K562 (cell line): ENCODE data around the gene NT5C1B. TPM values are rescaled to one million over a fixed set of nuclear protein-coding genes. Genes with fewer than 3 reads are reported as not detected.

Experiments used
- CCAR2 ChIP-seq: fragments of 200-400 bp; formaldehyde crosslinking; IDR thresholded peaks from 2 replicates; pipeline ENCODE4 v1.6.1; 2017; ENCODE audit warnings: mild to moderate bottlenecking, low read depth, low read length
- CHD2 ChIP-seq: IDR thresholded peaks from 2 replicates; pipeline ENCODE4 v1.6.1; 2011; ENCODE audit warnings: low read depth, low read length
- GATAD2B ChIP-seq: fragments of 450-650 bp; IDR thresholded peaks from 2 replicates; pipeline ENCODE4 v1.6.1; 2017; ENCODE audit warnings: mild to moderate bottlenecking, borderline replicate concordance
- HIVEP1 ChIP-seq: fragments of 250-450 bp; sonication (Bioruptor Pico); IDR thresholded peaks from 2 replicates; pipeline ENCODE4 v1.4.0; 2020; ENCODE audit warnings: mild to moderate bottlenecking
- HMG20B ChIP-seq: fragments of 250-450 bp; sonication (Bioruptor Pico); IDR thresholded peaks from 2 replicates; pipeline ENCODE4 v1.5.0; 2021; ENCODE audit warnings: mild to moderate bottlenecking
- PHB2 ChIP-seq: fragments of 450-650 bp; IDR thresholded peaks from 2 replicates; pipeline ENCODE4 v1.6.1; 2017; ENCODE audit warnings: low read depth
- TCF3 ChIP-seq: sonication (generic); formaldehyde crosslinking; IDR thresholded peaks from 2 replicates; pipeline ENCODE4 v1.4.0; 2020; ENCODE audit warnings: mild to moderate bottlenecking, missing genetic modification reagents
- ZC3H8 ChIP-seq: fragments of 450-650 bp; IDR thresholded peaks from 2 replicates; pipeline ENCODE4 v1.6.1; 2017
- ZNF165 ChIP-seq: fragments of 250-450 bp; sonication (Bioruptor Pico); IDR thresholded peaks from 2 replicates; pipeline ENCODE4 v1.4.0; 2020; ENCODE audit warnings: borderline replicate concordance
- ZNF586 ChIP-seq: fragments of 450-650 bp; formaldehyde crosslinking; conservative IDR thresholded peaks from 2 replicates; pipeline ENCODE4 v1.4.0; 2020; ENCODE audit warnings: mild to moderate bottlenecking, moderate library complexity
- polyA plus RNA-seq, 8 experiments: library from polyadenylated mRNA; depleted of rRNA in 4 of 8; stranded (reverse) in 5 of 8; unstranded in 3 of 8; fragments of >200 nt; fragmentation: Nextera tagmentation in 2 of 8; fragmentation: Illumina TruSeq in 1 of 8; extraction: Ambion mirVana in 2 of 8; extraction: Trizol in 1 of 8; gene quantifications; 2 replicates each; pipeline versions ENCODE4 v1.2.1 to v1.2.3, GENCODE V29; 2011 to 2014; ENCODE audit warnings: inconsistent platforms in 1 of 8, missing spikeins in 1 of 8
- total RNA-seq, 7 experiments: library from RNA; depleted of rRNA in 6 of 7; stranded (reverse); fragments of >200 nt in 6 of 7; fragmentation: Illumina TruSeq in 2 of 7; extraction: Trizol in 2 of 7; gene quantifications; 2 replicates each; pipeline versions ENCODE4 v1.2.1 to v1.2.3, GENCODE V29; 2011 to 2021; ENCODE audit warnings: low replicate concordance in 1 of 7
- TF ChIP-seq, protein P1 (sequence below): fragments of 450-650 bp; IDR thresholded peaks from 2 replicates; pipeline ENCODE4 v1.6.1; 2016; ENCODE audit warnings: antibody characterized with exemption
- TF ChIP-seq, protein P2 (sequence below): fragments of 450-650 bp; IDR thresholded peaks from 2 replicates; pipeline ENCODE4 v1.6.1; 2018; ENCODE audit not compliant: partially characterized antibody
- TF ChIP-seq, protein P3 (sequence below): fragments of 450-650 bp; IDR thresholded peaks from 2 replicates; pipeline ENCODE4 v1.6.1; 2016; ENCODE audit warnings: low read depth, mild to moderate bottlenecking, moderate library complexity
- TF ChIP-seq, protein P4 (sequence below): fragments of 250-450 bp; sonication (Bioruptor Pico); IDR thresholded peaks from 2 replicates; pipeline ENCODE4 v1.4.0; 2020
- TF ChIP-seq, protein P5 (sequence below), 2 experiments: fragments of 450-650 bp; conservative IDR thresholded peaks; 2 replicates each; pipeline ENCODE4 v1.6.1; 2017; ENCODE audit warnings: mild to moderate bottlenecking in 2 of 2, moderate library complexity in 2 of 2
- TF ChIP-seq, protein P6 (sequence below): fragments of 450-650 bp; IDR thresholded peaks from 2 replicates; pipeline ENCODE4 v1.6.1; 2014; ENCODE audit warnings: low read depth, mild to moderate bottlenecking, moderate library complexity, borderline replicate concordance

NT5C1B gene
- total and polyA plus RNA-seq, 9 of the 15 experiments (the other 6 are each of a cell fraction or from before 2014, with no cell fraction given): 0.07 TPM; not detected in 8

DNA sequence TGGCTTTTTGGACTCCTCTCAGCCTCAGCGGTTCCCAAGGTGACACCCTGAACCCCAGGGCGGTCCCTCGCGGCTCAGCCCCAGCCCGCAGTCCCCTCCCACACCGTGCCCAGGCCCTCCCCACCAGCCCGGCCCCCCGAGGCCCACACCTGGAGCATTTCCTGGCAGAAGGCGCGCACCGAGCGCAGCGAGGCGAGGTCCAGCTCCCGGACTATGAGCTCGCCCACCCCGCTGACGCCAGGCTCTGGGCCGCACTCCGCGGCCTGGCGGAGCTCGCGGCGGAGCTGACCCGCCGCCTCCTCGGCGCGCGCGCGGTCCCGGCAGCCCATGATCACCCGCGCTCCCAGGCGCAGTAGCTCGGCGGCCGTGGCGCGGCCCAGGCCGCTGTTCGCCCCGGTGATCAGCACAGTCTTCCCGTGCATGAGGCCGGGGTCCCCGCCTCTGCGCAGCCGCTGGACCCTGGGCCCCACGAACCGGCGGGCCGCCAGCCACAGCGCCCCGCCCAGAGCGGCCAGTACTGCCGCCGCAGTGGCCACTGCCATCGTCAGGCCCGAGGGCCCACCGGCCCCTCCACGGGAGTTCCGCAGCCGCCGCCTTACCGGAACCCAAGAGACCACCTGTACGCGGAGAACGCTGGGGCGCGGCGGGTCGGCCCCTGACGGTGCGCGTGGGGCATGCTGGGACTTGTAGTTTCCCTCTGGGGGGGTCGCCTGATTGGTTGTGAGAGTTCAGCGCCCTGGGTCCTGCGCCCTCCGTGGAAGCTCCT lies 29.2 kb downstream of the NT5C1B start, which contains the start of gene RDH14 (continued):
- TF ChIP-seq, protein P1, sequence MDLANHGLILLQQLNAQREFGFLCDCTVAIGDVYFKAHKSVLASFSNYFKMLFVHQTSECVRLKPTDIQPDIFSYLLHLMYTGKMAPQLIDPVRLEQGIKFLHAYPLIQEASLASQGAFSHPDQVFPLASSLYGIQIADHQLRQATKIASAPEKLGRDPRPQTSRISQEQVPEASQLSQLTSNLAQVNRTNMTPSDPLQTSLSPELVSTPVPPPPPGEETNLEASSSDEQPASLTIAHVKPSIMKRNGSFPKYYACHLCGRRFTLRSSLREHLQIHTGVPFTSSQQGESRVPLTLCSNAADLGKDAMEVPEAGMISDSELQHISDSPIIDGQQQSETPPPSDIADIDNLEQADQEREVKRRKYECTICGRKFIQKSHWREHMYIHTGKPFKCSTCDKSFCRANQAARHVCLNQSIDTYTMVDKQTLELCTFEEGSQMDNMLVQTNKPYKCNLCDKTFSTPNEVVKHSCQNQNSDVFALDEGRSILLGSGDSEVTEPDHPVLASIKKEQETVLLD: peak; percentile 56; the same call in 1 of the 2 replicates
- TF ChIP-seq TCF3: no peak
- TF ChIP-seq HIVEP1 (CRISPR knock-in tag): no peak
- TF ChIP-seq, protein P2, sequence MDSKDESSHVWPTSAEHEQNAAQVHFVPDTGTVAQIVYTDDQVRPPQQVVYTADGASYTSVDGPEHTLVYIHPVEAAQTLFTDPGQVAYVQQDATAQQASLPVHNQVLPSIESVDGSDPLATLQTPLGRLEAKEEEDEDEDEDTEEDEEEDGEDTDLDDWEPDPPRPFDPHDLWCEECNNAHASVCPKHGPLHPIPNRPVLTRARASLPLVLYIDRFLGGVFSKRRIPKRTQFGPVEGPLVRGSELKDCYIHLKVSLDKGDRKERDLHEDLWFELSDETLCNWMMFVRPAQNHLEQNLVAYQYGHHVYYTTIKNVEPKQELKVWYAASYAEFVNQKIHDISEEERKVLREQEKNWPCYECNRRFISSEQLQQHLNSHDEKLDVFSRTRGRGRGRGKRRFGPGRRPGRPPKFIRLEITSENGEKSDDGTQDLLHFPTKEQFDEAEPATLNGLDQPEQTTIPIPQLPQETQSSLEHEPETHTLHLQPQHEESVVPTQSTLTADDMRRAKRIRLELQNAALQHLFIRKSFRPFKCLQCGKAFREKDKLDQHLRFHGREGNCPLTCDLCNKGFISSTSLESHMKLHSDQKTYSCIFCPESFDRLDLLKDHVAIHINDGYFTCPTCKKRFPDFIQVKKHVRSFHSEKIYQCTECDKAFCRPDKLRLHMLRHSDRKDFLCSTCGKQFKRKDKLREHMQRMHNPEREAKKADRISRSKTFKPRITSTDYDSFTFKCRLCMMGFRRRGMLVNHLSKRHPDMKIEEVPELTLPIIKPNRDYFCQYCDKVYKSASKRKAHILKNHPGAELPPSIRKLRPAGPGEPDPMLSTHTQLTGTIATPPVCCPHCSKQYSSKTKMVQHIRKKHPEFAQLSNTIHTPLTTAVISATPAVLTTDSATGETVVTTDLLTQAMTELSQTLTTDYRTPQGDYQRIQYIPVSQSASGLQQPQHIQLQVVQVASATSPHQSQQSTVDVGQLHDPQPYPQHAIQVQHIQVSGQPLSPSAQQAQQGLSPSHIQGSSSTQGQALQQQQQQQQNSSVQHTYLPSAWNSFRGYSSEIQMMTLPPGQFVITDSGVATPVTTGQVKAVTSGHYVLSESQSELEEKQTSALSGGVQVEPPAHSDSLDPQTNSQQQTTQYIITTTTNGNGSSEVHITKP: no peak
- TF ChIP-seq HMG20B (CRISPR knock-in tag): no peak
- no peak for TF ChIP-seq CHD2
- no peak for TF ChIP-seq ZNF165 (CRISPR knock-in tag)
- TF ChIP-seq, protein P3, sequence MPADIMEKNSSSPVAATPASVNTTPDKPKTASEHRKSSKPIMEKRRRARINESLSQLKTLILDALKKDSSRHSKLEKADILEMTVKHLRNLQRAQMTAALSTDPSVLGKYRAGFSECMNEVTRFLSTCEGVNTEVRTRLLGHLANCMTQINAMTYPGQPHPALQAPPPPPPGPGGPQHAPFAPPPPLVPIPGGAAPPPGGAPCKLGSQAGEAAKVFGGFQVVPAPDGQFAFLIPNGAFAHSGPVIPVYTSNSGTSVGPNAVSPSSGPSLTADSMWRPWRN: no peak
- TF ChIP-seq, protein P4, sequence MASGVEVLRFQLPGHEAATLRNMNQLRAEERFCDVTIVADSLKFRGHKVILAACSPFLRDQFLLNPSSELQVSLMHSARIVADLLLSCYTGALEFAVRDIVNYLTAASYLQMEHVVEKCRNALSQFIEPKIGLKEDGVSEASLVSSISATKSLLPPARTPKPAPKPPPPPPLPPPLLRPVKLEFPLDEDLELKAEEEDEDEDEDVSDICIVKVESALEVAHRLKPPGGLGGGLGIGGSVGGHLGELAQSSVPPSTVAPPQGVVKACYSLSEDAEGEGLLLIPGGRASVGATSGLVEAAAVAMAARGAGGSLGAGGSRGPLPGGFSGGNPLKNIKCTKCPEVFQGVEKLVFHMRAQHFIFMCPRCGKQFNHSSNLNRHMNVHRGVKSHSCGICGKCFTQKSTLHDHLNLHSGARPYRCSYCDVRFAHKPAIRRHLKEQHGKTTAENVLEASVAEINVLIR: peak; percentile 70
- TF ChIP-seq GATAD2B: no peak
- TF ChIP-seq, protein P5, sequence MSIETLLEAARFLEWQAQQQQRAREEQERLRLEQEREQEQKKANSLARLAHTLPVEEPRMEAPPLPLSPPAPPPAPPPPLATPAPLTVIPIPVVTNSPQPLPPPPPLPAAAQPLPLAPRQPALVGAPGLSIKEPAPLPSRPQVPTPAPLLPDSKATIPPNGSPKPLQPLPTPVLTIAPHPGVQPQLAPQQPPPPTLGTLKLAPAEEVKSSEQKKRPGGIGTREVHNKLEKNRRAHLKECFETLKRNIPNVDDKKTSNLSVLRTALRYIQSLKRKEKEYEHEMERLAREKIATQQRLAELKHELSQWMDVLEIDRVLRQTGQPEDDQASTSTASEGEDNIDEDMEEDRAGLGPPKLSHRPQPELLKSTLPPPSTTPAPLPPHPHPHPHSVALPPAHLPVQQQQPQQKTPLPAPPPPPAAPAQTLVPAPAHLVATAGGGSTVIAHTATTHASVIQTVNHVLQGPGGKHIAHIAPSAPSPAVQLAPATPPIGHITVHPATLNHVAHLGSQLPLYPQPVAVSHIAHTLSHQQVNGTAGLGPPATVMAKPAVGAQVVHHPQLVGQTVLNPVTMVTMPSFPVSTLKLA (conservative IDR thresholded peaks at IDR 0.05): peak in 1 of 2 experiments; percentile 71; a peak in 2 of 4 replicates
- no peak for TF ChIP-seq ZC3H8
- TF ChIP-seq PHB2: no peak
- TF ChIP-seq, protein P6, sequence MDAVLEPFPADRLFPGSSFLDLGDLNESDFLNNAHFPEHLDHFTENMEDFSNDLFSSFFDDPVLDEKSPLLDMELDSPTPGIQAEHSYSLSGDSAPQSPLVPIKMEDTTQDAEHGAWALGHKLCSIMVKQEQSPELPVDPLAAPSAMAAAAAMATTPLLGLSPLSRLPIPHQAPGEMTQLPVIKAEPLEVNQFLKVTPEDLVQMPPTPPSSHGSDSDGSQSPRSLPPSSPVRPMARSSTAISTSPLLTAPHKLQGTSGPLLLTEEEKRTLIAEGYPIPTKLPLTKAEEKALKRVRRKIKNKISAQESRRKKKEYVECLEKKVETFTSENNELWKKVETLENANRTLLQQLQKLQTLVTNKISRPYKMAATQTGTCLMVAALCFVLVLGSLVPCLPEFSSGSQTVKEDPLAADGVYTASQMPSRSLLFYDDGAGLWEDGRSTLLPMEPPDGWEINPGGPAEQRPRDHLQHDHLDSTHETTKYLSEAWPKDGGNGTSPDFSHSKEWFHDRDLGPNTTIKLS: peak; percentile 81
- TF ChIP-seq CCAR2: no peak
- TF ChIP-seq ZNF586 (CRISPR knock-in tag): no peak
